SK-N-MC (cell line): Measurements from ENCODE around the gene FBXL20.
"Not testable (repeated sequence)": the region's sequence is repeated elsewhere in the genome, so short reads cannot be mapped to it uniquely, and the experiment has no call there.

Experiments used
- DNase-seq: peaks from one replicate; pipeline ENCODE4 v3.0.0-alpha.2; 2011; ENCODE audit warnings: low read depth, low spot score
- H3K27ac ChIP-seq: fragments of 200-600 bp; sonication (generic); 2 replicates; pipeline ENCODE4 v1.5.1; 2016; ENCODE audit warnings: mixed run types
- H3K36me3 ChIP-seq: fragments of 200-600 bp; sonication (generic); 2 replicates; pipeline ENCODE4 v1.6.1; 2017; ENCODE audit warnings: antibody characterized with exemption, low read length, mixed read lengths; ENCODE audit not compliant: insufficient read depth
- H3K4me3 ChIP-seq: fragments of 200-600 bp; sonication (generic); 2 replicates; pipeline ENCODE4 v1.5.1; 2016
- H3K9ac ChIP-seq: fragments of 200-600 bp; sonication (generic); 2 replicates; pipeline ENCODE4 v1.8.0; 2017; ENCODE audit warnings: mixed run types, mixed read lengths; ENCODE audit not compliant: insufficient read length
- H3K9me3 ChIP-seq: fragments of 200-600 bp; sonication (generic); 2 replicates; pipeline ENCODE4 v1.6.1; 2017; ENCODE audit warnings: low read depth, mild to moderate bottlenecking, antibody characterized with exemption, low read length, moderate library complexity, mixed read lengths
- EZH2 ChIP-seq: fragments of 200-600 bp; sonication (generic); IDR thresholded peaks from one replicate; pipeline ENCODE4 v1.6.1; 2017; ENCODE audit warnings: antibody characterized with exemption
- FOXP2 ChIP-seq: optimal IDR thresholded peaks from 2 replicates; pipeline ENCODE3; 2011; ENCODE audit warnings: mild to moderate bottlenecking, moderate library complexity; ENCODE audit not compliant: insufficient read depth; ENCODE audit errors: extremely low read length, control extremely low read depth
- POLR2AphosphoS5 ChIP-seq: IDR thresholded peaks from 2 replicates; pipeline ENCODE4 v1.6.1; 2012; ENCODE audit warnings: mild to moderate bottlenecking, low read depth, low read length, borderline replicate concordance

Gene FBXL20

DNA sequence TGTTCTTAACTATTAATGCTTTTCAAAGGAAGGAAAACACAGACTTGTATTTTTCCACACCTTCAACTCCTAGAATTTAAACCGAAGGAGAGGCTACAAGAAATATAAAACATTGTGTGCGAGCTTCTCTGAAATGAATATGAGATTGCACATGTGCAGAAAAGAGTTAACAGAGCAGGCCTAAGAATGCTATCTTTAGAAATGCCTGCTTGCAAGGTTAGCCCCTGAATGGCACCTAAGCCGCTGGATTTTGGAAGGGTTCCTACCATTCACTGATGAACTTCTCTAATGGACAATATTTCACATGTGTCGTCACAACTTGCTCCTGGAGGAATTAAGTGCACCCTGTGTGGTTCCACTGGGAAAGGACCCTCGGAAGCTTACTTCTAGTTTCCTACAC, 69.3 kb downstream of the FBXL20 start:
- Histone ChIP-seq H3K4me3 (no peak overlapping the region), H3K9ac (no peak overlapping the region), H3K27ac (0 out of 2 replicates have a peak overlapping the region, but pooled peaks have one; percentile 1), H3K36me3 (no peaks in the 10 kb centered on the region), H3K9me3 (no peaks in the 10 kb centered on the region)
- DNase-seq = no peak
- TF ChIP-seq POLR2AphosphoS5 = no peak
- TF ChIP-seq FOXP2 = no peak
- no peak for TF ChIP-seq EZH2

DNA sequence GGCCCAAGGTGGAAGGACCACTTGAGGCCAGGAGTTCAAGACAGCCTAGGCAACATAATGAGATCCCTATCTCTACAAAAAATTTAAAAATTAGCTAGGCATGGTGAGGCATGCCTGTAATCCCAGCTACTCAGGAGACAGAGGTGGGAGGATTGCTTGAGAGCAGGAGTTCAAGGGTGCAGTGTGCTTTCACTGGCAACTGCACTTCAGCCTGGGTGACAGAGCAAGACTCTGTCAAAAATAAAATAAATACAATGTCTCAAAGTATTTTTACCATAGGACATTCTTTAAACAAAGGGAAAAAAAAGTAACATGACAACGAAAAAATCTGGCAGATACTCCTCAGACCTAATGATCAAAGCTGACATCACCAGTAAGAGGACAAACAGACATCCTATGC, 72.6 kb downstream of the FBXL20 start:
- no peak for DNase-seq

DNA sequence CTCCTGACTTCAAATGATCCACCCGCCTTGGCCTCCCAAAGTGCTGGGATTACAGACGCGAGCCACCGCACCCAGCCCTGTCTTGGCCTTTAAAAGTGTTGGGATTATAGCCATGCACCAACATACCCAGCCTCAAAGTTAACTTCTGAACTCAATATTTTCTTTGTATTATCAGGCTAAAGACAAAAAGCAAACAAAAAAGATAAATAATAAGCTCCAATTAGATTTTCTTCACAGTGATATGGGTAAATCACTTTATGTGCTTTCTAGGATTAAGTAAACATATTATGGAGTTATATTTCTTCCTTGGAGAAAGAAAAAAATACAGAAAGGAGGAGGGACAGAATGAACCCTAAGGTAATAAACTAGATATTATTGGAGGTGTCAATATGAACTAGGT, 74.3 kb downstream of the FBXL20 start:
- H3K4me3 ChIP-seq = no peak overlapping the region
- no peak overlapping the region for H3K9ac ChIP-seq
- no peaks in the 10 kb centered on the region for H3K36me3 ChIP-seq
- no peak overlapping the region for H3K27ac ChIP-seq
- no peak for DNase-seq
- no peaks in the 10 kb centered on the region for H3K9me3 ChIP-seq
- TF ChIP-seq EZH2 (no peak), FOXP2 (no peak), POLR2AphosphoS5 (no peak)

More for the DNA sequence above, 72.6 kb downstream of the FBXL20 start:
- Histone ChIP-seq H3K4me3 (no peak overlapping the region), H3K9ac (no peak overlapping the region), H3K36me3 (no peaks in the 10 kb centered on the region), H3K27ac (no peak overlapping the region), H3K9me3 (no peaks in the 10 kb centered on the region)
- no peak for TF ChIP-seq POLR2AphosphoS5
- no peak for TF ChIP-seq EZH2
- no peak for TF ChIP-seq FOXP2

DNA sequence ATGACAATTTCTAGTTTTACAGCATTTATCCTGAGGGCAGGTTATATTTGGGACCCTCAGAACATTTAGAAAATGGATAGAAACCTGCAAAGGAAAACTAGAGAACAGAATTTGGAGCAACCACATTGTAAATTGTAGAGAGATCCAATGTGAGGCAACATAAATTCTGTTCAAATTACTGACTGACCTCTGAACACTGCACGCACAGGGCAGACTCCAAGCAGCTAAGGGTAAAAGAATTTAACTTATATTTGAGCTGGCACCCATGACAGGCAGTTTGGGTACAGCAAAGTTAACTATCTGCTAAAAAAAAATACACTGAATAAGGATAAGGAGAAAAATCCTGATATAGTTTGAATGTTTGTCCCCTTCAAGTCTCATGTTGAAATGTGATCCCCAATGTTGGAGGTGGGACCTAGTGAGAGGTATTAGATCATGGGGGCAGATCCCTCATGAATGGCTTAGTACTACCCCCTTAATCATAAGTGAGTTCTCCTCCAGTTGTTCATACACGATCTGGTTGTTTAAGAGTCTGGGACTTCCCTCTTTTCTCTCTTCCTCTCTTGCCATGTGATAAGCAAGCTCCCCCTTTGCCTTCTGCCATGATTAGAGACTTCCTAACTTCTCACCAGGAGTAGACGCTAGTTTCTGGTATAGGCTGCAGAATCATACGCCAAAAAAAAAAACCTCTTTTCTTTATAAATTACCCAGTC, 75.7 kb downstream of the FBXL20 start:
- TF ChIP-seq POLR2AphosphoS5 = no peak
- TF ChIP-seq EZH2 = no peak
- no peak for TF ChIP-seq FOXP2
- Histone ChIP-seq H3K9ac (no peak overlapping the region), H3K36me3 (no peaks in the 10 kb centered on the region), H3K9me3 (no peaks in the 10 kb centered on the region), H3K27ac (no peak overlapping the region), H3K4me3 (no peak overlapping the region)
- no peak for DNase-seq

DNA sequence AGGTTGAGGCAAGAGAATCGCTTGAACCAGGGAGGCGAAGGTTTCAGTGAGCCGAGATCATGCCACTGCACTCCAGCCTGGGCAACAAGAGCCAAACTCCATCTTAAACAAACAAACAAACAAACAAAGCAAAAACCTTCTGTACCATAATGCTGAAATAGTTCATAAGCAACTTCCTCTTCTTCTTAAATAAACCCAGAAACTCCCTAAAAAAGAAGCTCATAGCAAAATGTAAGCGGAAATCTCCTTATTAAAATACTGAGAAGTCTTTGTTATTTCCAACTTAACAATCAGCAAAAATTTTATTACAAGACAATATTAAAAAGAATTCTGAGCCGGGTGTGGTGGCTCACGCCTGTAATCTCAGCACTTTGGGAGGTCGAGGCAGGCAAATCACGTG, 82.8 kb downstream of the FBXL20 start:
- H3K9ac ChIP-seq = no peak overlapping the region
- no peaks in the 10 kb centered on the region for H3K9me3 ChIP-seq
- H3K27ac ChIP-seq = no peak overlapping the region
- DNase-seq = no peak
- no peak for TF ChIP-seq FOXP2
- no peak for TF ChIP-seq EZH2
- TF ChIP-seq POLR2AphosphoS5 = no peak
- no peak overlapping the region for H3K4me3 ChIP-seq
- no peaks in the 10 kb centered on the region for H3K36me3 ChIP-seq

DNA sequence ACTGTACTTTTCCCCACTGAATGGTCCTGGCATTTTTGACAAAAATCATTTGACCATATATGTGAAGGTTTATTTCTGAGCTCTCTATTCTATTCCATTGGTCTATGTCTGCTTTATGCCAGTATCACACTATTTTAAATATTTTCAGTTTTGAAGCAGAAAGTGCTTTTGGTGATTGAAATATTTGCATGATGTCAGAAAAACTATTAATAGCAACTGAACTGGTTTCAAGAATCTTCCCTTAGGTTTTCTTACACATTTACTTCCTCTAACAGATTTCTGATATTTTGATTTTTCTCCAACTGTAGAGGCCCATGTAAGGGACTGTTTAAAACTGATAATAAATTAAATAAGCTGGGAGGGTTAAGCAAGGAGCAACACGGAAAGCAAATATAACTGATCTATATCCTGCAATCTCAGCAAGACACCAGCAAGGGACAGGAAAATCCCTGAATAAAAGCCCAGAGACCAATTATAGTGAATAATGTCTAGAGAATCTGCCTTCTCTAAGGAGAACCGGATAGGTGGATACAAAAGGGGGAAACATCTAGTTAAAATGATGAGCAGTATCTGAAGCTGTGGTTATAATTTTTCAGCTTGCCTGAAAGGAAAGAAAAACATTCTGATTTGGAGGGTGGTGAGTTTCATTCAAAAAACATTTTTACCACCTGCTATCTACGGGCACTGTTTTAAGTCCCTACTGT, 94.8 kb downstream of the FBXL20 start:
- Histone ChIP-seq H3K4me3 (no peak overlapping the region), H3K9me3 (no peaks in the 10 kb centered on the region), H3K27ac (no peak overlapping the region), H3K36me3 (no peaks in the 10 kb centered on the region), H3K9ac (no peak overlapping the region)
- no peak for DNase-seq
- TF ChIP-seq FOXP2 (no peak), EZH2 (no peak)

DNA sequence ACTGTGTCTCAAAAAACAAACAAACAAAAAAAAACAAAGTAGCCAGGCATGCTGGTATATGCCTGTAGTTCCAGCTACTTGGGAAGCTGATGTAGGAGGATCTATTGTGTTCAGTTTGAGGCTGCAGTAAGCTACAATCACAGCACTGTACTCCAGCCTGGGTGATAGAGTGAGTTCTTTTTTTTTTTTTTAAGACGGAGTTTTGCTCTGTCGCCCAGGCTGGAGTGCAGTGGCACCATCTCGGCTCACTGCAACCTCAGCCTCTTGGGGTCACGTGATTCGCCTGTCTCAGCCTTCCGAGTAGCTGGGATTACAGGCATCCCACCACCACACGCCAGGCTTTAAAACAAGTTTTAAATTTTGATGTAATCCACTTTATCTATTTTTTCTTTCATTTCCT, 95.4 kb downstream of the FBXL20 start:
- DNase-seq = no peak
- no peak for TF ChIP-seq EZH2
- no peak overlapping the region for H3K27ac ChIP-seq
- no peaks in the 10 kb centered on the region for H3K36me3 ChIP-seq
- no peak overlapping the region for H3K9ac ChIP-seq
- H3K4me3 ChIP-seq = no peak overlapping the region
- H3K9me3 ChIP-seq = no peaks in the 10 kb centered on the region

DNA sequence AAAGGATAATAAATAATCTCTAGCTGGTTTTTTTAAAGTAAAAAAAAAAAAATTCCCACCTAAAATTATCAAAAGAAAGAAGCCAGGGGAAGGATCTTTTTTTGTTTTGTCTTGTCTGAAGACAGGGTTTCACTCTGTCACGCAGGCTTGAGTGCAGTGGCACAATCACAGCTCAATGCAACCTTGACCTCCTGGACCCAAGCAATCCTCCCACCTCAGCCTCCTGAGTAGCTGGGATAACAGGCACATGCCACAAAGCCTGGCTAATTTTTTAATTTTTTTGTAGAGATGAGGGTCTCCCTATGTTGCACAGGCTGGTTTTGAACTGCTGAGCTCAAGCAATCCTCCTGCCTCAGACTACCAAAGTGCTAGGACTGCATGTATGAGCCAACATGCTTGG, 97.2 kb downstream of the FBXL20 start:
- H3K9ac ChIP-seq = no peak overlapping the region
- no peak for DNase-seq
- TF ChIP-seq EZH2 = no peak
- no peak for TF ChIP-seq POLR2AphosphoS5
- no peak for TF ChIP-seq FOXP2
- H3K27ac ChIP-seq = no peak overlapping the region
- no peak overlapping the region for H3K4me3 ChIP-seq
- no peaks in the 10 kb centered on the region for H3K9me3 ChIP-seq
- no peaks in the 10 kb centered on the region for H3K36me3 ChIP-seq

DNA sequence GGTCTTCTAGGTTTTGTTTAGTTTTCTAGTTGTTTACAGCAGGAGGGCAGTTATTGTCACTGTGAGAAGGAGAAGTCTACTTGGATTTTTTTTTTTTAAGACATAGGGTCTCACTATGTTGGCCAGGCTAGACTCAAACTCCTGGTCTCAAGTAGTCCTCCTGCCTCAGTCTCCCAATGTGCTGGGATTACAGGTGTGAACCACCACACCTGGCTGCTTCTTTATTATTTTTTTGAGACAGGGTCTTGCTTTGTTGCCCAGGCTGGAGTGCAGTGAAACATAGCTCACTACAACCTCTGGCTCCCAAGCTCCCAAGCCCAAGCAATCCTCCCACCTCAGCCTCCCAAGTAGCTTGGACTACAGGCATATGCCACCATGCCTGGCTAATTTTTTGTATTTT, 107.4 kb downstream of the FBXL20 start:
- no peak overlapping the region for H3K9ac ChIP-seq
- H3K4me3 ChIP-seq = no peak overlapping the region
- DNase-seq = no peak
- TF ChIP-seq FOXP2 = no peak
- no peak for TF ChIP-seq POLR2AphosphoS5
- TF ChIP-seq EZH2 = no peak
- no peaks in the 10 kb centered on the region for H3K9me3 ChIP-seq
- no peak overlapping the region for H3K27ac ChIP-seq
- no peaks in the 10 kb centered on the region for H3K36me3 ChIP-seq

DNA sequence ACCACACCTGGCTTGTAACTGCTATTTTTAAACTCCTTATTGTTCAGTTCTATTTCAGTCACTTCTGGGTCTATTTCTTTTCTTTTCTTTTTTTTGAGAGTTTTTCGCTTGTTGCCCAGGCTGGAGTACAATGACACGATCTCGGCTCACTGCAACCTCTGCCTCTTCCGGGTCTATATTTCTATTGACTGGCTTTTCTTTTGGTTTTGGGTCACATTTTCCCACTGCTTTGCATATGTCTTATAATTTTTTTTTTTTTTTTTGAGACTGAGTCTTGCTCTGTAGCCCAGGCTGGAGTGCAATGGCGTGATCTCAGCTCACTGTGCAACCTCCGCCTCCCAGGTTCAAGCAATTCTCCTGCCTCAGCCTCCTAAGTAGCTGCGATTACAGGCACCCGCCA, 108.9 kb downstream of the FBXL20 start:
- not testable (repeated sequence) for H3K9me3 ChIP-seq, H3K9ac ChIP-seq, H3K36me3 ChIP-seq, H3K27ac ChIP-seq, DNase-seq, H3K4me3 ChIP-seq

DNA sequence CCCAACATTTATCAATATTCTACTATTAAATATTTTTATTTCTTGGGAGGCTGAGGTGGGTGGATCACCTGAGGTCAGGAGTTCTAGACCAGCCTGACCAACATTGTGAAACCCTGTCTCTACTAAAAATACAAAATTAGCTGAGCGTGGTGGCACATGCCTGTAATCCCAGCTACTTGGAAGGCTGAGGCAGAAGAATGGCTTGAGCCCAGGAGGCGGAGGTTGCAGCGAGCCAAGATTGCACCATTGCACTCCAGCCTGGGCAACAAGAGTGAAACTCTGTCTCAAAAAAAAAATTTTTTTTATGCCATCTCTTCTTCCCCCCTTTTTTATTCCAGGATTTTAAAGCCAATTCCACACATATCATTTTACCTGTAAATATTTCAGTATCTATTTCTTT, 114.9 kb downstream of the FBXL20 start:
- not testable (repeated sequence) for H3K27ac ChIP-seq, H3K36me3 ChIP-seq, H3K4me3 ChIP-seq, H3K9ac ChIP-seq, H3K9me3 ChIP-seq, DNase-seq
